GM19372 (cell line): Measurements from ENCODE around the gene PAPPA.

Source experiments
- ATAC-seq: cut with Tn5 transposase; IDR thresholded peaks from one replicate; pipeline ENCODE4 v1.9.1; 2021; ENCODE audit warnings: mild to moderate bottlenecking, low read depth, moderate library complexity; ENCODE audit not compliant: unreplicated experiment

Gene PAPPA

DNA sequence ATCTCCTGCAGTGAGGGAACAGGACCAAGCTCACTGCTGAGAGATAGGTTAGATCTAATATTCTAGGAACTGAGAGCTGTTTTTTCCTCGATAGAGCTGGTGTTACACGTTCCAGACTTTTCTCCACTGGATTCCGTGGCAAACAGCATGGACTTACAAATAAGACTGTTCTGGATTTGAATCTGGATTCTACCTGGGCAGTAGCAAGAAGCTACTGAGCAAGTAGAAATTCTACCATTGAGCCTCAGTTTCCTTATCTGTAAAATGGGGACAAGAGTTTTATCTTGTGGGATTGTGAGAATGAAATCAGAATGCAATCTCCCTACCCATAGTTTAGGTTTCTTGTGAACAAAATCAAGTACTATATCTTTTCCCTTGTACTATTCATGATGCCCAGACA is 294.8 kb downstream of the PAPPA start:
- no peak for ATAC-seq

DNA sequence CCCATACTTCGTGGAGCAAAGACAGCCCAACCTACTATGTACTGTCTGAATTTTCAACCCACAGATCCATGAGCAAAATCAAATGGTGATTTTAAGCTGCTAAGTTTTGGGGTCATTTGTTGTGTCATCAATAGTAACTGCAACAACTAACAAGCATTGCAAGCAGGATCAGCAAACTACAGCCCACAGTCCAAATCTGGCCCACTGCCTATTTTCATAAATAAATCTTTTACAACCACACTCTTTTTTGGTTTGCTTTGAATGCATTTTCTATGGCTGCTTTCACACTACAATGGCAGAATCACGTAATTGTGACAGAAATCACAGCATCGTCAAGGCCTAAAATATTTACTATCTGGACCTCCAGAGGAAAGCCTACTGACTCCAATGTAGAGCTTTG is 296.4 kb downstream of the PAPPA start:
- no peak for ATAC-seq

DNA sequence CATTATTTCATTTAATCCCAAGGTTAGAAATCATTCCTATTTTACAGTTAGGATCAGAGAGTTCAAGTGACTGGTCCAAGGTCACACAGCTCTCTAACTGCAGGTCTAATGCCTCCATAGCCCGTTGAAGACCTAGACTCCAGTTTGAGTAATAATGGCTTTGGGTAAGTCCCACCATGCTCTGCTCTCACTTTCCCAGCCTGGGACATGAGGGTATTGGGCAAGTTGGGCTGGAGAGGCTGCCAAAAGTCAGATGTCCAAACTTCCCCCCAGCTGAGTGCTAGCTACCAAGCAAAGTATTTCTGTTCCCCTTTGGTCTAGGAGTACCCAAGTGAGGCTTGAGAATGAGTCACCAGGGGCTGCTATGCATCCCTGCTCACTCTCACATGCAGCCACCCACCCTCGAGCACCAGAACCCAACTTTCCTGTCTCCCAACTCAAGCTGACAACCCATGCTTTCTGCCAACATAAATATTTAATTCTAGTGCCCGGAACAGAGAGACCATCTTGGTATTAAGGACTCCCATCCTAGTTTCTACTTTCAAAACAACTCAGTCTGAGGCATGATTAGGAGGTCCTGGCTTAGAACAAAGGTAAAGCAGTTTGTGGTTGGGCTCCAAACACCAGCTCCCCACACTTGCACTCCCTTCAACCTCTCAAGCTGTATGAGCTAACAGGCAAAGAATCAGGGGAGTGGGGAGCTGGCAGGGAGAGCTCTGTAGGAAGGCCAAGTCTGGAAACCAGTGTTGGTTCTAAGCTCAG is 297.0 kb downstream of the PAPPA start:
- no peak for ATAC-seq

DNA sequence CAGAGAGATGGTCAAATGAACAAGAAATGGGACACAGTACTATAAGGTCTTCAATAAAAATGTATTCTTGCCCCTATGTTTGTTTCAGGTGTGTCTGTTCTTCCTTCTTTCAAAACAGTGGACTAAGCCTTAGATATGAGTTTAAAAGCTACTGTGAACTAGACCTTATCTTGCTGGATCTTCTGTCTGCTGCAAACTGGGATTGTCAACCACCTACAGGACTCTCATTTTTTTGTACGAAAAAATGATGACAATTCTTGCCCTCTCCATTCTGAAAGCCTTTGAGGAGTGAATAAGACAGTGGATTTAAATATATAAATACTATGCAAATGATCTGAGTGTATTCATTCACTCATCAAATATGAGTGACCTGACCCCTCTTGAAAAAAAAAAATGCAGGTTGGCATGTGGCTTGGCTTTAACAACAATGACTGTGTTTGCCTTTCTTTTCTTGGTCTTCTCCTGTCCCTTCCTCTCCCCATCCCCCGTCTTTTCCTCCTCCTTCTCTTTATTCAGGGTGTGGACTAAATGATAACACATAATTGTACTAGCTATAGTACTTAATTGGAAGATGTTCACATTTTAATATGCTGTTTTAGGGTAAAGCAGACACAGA is 298.0 kb downstream of the PAPPA start:
- no peak for ATAC-seq
